Bronchial epithelial cell (primary cell): Measurements from ENCODE around the gene FGGY. TPM values are rescaled to one million over a fixed set of nuclear protein-coding genes. Genes with fewer than 3 reads are reported as not detected.

Experiments
- DNase-seq: peaks from one replicate; pipeline ENCODE4 v3.0.0-alpha.2; 2010; ENCODE audit warnings: low read depth
- FAIRE-seq: peaks from 2 replicates; lab custom pipeline; 2011; peaks lifted over from hg19 to GRCh38; lab: Jason Lieb, UNC
- H3K27me3 ChIP-seq: 2 replicates; pipeline ENCODE4 v1.5.1; 2011; ENCODE audit warnings: low read length; ENCODE audit not compliant: control insufficient read depth, insufficient read depth
- H3K36me3 ChIP-seq: 2 replicates; pipeline ENCODE4 v1.5.1; 2011; ENCODE audit warnings: low read length; ENCODE audit not compliant: control insufficient read depth, insufficient read depth
- H3K4me3 ChIP-seq: 2 replicates; pipeline ENCODE4 v1.5.1; 2011; ENCODE audit warnings: mild to moderate bottlenecking, low read depth, low read length, control low read depth
- CTCF ChIP-seq: IDR thresholded peaks from 2 replicates; pipeline ENCODE4 v1.5.1; 2011; ENCODE audit warnings: mild to moderate bottlenecking, moderate library complexity, low read length, control low read depth, inconsistent platforms; ENCODE audit not compliant: insufficient read depth, severe bottlenecking
- total RNA-seq: library from RNA; depleted of rRNA; stranded (reverse); fragments of >200 nt; gene quantifications from 2 replicates; pipeline ENCODE4 v1.2.1, GENCODE V29; 2014

Gene FGGY
- total RNA-seq, 1 donor from 2014 or later = 20.0 TPM

- no peak for TF ChIP-seq CTCF
- no peak overlapping the region for H3K4me3 ChIP-seq
- no peak for DNase-seq
- H3K27me3 ChIP-seq = no peaks in the 10 kb centered on the region
- no peaks in the 10 kb centered on the region for H3K36me3 ChIP-seq
- FAIRE-seq = no peak
These were observed 99.5 kb downstream of the FGGY start for GRCh38 chr1:59396387-59396786.

- H3K4me3 ChIP-seq = no peak overlapping the region
- no peaks in the 10 kb centered on the region for H3K27me3 ChIP-seq
- no peak for TF ChIP-seq CTCF
- no peaks in the 10 kb centered on the region for H3K36me3 ChIP-seq
- FAIRE-seq (no peak), DNase-seq (no peak)
These were observed 100.4 kb downstream of the FGGY start for GRCh38 chr1:59397139-59397858.

GRCh38 chr1:59399642-59400041 is 102.7 kb downstream of the FGGY start:
- Histone ChIP-seq H3K36me3 (no peaks in the 10 kb centered on the region), H3K27me3 (no peaks in the 10 kb centered on the region), H3K4me3 (no peak overlapping the region)
- TF ChIP-seq CTCF = no peak
- FAIRE-seq (no peak), DNase-seq (no peak)

GRCh38 chr1:59401581-59401980 is 104.7 kb downstream of the FGGY start:
- H3K27me3 ChIP-seq = no peaks in the 10 kb centered on the region
- no peaks in the 10 kb centered on the region for H3K36me3 ChIP-seq
- FAIRE-seq (no peak), DNase-seq (peak; percentile 52)
- TF ChIP-seq CTCF = no peak
- H3K4me3 ChIP-seq = no peak overlapping the region

GRCh38 chr1:59404796-59405195 is 107.9 kb downstream of the FGGY start:
- DNase-seq (no peak), FAIRE-seq (no peak)
- no peak for TF ChIP-seq CTCF
- Histone ChIP-seq H3K36me3 (no peaks in the 10 kb centered on the region), H3K27me3 (no peaks in the 10 kb centered on the region), H3K4me3 (no peak overlapping the region)
